NCI-H1092 treated with DMSO at 0.1 percent for 48 hours (cell line): ENCODE measurements around the gene HS3ST5.
"Not testable (repeated sequence)": the region's sequence is repeated elsewhere in the genome, so short reads cannot be mapped to it uniquely, and the experiment has no call there.

Experiments used
- DNase-seq: peaks from one replicate; lab custom pipeline; 2025; lab: John Stamatoyannopoulos, UW

Gene HS3ST5

GRCh38 chr6:114334237-114334636 is 8.6 kb downstream of the HS3ST5 start:
- DNase-seq = no peak

- DNase-seq = no peak
Measured at GRCh38 chr6:114327074-114327473, 15.7 kb downstream of the HS3ST5 start.

- DNase-seq = no peak
Measured at GRCh38 chr6:114323784-114324183, 19.0 kb downstream of the HS3ST5 start.

GRCh38 chr6:114319749-114320148 is 23.1 kb downstream of the HS3ST5 start:
- DNase-seq = no peak

GRCh38 chr6:114315831-114316595 is 26.8 kb downstream of the HS3ST5 start:
- no peak for DNase-seq

DNA sequence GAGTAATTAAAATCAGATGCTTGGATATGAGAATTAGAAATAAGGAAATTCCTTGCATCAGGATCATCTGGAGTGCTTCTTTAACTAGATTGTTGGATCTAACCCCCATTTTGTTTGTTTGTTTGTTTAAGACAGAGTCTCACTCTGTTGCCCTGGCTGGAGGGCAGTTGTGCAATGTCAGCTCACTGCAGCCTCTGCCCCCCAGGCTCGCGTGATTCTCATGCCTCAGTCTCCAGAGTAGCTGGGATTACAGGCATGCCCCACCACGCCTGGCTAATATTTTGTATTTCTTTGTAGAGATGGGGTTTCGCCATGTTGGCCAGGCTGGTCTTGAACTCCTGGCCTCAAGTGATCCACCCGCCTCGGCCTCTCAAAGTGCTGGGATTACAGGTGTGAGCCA is 29.0 kb downstream of the HS3ST5 start:
- DNase-seq = not testable (repeated sequence)

DNA sequence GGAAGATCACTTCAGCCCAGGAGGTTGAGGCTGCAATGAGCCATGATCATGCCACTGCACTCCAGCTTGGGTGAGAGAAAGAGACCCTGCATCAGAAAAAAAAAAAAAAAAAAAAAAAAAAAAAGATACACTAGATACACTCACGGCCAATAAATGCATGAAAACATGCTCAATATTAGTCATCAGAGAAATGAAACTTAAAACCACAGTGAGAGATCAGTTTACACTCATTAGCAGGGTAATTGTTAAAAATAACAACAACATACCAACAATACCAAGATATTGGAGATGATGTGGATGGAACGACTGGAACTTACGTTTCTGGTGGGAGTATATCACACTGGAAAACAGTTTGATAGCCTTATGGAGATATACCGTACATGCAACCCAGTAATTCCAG is 29.9 kb downstream of the HS3ST5 start:
- DNase-seq = no peak

DNA sequence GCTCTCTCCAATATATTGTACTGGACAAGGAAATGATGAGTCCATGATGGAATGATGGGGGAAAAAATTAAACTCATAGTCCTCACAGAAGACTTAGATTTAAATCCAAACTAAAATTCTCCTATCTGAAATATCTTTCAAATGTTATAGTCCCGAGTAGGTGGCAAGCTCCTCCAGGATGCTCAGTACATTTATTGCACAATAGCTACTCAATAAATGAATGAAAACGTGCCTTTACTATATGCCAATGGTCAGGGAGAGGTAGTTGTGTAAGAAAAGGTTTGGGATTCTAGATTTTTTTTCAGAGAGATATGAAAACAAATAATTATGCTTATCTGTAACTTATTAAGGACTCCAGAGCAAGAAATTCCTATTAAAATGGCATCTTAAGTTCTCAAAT is 32.8 kb downstream of the HS3ST5 start:
- no peak for DNase-seq

- no peak for DNase-seq
Measured at GRCh38 chr6:114304304-114304887, 38.4 kb downstream of the HS3ST5 start.

DNA sequence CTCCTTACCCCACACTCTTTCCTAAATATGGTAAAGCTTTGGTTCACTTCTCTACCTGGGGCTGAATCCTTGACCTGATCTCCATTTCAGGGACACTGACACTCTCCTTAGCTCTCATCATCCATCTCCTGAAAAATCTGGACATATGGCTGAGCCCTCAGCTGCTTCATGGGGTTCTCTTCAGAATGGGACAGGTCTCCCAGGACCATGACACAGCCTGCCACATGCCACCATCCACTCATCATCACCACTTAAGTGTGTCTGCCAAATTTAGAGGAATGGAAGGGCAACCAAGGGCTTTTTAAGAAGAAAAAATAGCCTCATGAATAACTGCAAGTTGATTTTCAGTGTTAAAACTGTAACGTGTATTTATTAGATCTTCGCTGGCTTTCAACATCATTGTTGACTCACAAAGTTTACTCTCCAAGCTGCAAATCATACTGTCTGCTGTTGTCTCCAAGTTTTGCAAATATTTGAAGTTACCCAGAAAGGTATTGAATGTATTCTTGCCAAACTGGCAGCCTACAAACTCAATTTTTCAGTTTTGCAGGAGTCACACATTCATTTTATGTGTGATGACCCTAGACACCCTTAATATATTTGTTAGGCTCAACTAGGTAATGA is 41.1 kb downstream of the HS3ST5 start:
- no peak for DNase-seq

GRCh38 chr6:114297135-114297534 is 45.7 kb downstream of the HS3ST5 start:
- no peak for DNase-seq

DNA sequence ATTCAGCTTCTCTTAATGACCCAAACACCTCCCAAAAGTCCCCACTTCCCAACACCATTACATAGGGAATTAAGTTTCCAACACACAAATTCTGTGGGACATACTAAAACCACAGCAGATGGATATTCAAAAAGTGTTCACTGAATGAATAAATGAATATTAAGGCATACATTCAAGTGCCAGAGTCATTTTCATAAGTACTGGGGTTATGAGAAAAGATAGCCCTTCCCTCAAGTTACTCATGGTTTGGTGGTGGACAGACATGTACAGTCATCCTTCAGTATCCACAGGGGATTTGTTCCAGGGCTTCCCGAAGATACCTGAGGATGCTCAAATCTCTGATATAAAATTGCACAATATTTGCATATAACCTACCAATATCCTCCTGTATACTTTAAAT is 50.4 kb downstream of the HS3ST5 start:
- no peak for DNase-seq

GRCh38 chr6:114291428-114291827 is 51.4 kb downstream of the HS3ST5 start:
- no peak for DNase-seq

DNA sequence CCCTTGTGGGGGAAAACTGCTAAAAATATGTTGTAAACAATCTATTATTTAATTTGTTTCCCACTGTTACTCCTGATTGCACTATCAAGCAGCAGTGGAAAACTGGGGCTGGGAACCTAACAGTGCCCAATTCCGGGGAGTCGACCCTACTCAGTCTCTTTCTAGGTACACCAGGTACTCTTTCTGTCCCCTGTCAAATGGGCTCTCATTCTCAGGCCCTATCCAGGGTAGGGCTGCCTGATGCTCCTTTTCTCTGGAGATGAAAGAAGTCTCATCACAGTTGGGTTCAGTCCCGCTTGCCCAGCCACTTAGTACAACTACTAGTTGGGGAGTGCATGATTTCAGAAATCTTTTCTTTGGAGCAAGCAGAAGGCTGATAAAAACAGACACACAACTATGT is 52.0 kb downstream of the HS3ST5 start:
- no peak for DNase-seq

DNA sequence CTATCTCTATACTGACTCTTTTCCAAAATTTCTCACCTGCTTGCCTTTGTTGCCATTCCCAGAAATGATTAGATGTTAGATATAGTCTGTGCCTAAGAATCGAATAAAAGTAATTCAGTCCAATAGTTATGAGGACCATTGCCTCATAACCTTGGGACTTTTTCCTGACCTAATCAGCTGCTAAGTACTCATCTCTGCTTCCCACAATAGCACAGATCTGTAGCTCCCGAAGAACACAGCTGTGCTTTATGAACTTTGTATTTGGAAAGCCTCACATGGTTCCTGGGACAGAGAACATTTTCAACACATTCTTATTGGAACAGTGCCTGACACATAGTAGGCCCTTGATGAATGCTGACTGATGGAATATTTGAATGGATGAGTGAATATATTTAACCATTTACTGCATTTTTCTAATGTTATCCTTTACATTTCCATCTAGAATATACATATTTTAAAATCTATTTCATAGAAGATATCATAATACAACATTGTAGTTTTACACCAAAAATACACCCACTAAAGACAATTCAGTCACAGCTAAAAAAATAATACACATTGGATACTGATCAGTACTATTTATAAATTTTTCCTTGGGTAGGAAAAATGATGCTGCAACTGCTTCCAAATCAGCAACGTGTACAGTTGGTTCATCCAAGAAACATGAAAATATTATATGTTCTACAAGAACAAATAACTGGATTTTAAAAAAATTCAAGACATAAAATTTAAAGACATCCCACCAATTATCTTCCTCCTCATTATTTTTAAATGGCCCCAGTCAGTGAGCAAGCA is 53.9 kb downstream of the HS3ST5 start:
- no peak for DNase-seq

- DNase-seq = no peak
Measured at GRCh38 chr6:114287461-114287860, 55.4 kb downstream of the HS3ST5 start.

DNA sequence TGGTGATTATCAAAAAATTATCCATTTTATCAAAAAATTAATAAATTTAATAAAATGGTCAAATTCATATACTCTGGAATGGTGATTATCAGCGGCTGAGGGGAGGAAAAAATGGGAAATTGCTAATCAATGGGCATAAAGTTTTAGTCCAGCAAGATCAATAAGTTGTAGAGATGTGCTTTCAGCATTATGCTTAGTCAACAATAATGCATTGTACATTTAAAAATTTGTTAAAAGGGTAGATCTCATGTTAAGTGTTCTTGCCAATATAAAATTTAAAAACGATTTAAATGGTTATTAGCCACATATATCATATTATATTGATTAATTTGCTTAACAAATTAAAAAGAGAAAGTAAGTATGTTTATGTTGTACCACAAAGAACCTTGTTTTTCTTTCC is 56.6 kb downstream of the HS3ST5 start:
- DNase-seq = no peak

DNA sequence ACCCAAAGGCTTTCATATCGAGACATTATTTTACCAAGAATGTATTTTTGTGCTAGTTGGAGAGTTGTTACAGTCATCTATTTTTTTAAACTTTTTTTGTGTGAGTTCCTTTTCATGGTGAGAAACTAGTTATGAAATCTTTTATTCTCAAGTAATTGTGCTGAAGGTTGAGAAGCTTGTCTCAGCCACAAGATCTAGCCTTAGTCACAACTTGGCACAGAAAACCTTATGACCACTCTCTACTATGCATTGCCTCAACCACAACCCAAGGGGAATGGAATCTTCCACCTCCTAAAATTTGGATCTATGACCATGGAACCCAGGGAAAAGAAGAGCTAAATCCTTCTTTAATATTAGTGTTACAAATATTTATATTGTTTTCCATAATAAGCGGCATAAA is 58.5 kb downstream of the HS3ST5 start:
- DNase-seq = no peak

- no peak for DNase-seq
Measured at GRCh38 chr6:114282292-114282691, 60.5 kb downstream of the HS3ST5 start.

GRCh38 chr6:114281496-114281895 is 61.3 kb downstream of the HS3ST5 start:
- no peak for DNase-seq

- no peak for DNase-seq
Measured at GRCh38 chr6:114280239-114280982, 62.4 kb downstream of the HS3ST5 start.

DNA sequence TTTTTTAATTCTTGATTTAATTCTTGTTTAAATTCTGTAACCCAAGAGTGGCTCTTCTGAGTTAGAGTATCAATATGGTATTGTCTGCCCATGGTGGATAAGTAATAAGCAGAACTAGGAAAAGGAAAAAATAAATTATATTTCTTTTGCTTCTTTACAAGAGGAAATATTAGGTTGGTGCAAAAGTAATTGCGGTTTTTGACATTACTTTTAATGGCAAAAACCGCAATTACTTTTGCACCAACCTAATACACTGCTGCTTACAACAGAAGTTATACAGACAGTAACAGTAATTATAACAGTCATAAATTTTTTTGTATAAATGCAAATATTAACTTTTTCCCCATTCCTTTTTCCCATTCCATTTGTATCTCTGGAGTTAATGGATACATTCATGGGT is 65.6 kb downstream of the HS3ST5 start:
- no peak for DNase-seq
